Measurements from ENCODE around the gene PROSER3.
"Not testable (repeated sequence)": the region's sequence is repeated elsewhere in the genome, so short reads cannot be mapped to it uniquely, and the experiment has no call there.

PROSER3 gene

DNA sequence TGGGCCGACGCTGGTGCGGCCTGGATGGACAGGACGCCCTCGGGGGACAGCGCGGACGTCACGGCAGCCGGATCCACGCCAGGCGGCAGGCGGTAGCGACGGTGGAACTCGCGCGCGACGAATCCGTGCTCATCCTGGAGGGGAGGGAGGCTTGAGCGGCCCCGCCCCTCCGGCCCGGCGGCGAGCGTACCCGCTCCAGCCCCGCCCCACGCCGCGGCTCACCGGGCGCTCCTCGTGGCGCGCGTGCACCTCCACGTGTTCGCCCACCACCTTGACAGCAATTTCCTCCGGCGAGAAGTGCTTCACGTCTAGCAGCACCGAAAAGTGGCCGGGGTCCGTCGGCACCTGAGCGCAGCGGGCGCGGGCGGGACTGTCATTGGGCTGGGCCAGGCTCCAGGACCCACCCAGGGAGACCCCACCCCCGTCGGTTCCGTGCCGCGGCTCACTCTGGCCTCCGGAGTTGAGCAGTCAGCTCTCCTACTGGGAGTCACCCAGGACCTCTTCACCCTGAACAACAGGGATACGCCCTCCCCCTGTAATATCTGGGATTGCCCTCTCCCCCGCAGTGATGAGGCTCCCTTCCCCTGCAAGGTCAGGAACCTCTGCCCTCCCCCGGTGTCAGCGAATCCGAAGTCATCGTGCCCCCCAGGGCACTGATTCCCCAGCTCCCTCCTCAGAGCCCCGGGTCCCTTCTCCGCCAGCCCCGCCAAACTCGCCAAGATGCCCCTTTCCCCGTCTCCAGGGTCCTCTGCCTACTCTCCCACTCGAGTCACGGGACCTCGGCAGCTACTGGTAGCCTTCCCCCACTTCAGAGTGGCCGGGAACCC is 2.2 kb upstream of the PROSER3 start:
- peak; percentile 86 for DNase-seq

DNA sequence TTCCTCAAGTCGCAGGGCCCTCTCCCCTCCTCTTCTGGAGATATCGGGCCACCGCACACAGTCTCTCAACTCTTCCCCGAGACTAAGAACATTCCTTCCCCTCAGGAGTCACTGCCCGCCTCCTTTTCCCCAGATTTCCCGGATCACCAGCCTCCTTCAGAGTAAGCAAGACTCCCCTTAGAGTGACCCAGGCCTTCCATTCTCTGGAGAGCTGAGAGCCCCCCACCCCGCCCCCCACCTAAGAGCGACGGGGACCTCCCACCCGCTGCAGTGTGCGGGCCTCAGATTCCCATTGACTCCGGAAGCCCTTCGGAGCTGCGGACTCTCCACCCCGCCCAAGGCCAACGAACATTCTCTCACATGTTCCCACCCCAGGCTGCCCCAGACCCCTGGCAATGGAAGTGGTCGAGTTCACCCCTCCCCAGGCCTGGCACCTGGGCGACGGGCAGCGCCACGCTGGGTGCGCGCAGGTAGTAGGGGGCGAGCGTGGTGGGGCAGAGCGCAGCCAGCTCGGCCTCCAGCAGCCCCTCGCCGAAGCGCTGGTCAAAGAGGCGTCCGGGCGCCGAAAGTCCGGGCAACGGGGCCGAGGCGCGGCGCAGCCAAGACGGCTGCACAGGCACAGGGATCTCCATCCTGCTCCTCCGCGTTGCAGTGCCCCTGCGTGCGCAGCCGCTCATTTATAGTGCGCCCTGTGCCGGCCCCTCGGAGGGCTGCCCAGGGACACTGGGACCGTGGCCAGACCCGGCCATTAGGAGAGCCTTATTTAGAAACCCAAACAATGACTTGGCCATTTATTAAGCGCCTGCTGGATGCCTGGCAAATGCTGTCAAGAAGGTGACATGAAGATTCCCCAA is 1.4 kb upstream of the PROSER3 start, which contains the start of gene HSPB6:
TSS of gene HSPB6 (minus strand) at position 653 of the 854 bp plus-strand sequence. CDS start at position 632, 21 bp downstream.
- DNase-seq = peak; percentile 82

DNA sequence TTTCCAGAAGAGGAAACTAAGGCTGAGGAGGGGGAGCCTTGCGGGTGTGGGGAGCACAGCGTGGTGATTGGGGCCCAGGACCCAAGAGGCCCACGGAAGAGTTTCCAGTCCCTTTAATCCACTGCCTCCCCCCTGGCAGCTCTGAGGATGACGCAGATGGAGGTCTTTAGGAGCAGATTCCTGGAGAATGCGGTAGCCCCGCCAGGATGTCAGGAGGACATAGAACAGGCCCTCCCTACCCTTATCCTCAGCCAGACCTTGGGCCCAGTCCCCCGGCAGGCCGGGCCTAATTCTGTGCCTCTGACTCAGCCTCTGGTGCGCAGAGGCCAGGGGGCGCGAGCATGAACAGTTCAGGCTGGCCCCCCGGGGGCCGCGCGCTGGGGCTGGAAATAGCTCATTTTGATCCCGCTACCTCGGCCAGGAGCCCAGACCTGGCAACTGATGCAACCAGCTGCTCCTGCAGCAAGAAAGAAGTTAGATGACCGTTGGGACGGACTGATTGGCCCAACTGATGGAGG is 686 bp upstream of the PROSER3 start:
- peak; percentile 96 for DNase-seq

DNA sequence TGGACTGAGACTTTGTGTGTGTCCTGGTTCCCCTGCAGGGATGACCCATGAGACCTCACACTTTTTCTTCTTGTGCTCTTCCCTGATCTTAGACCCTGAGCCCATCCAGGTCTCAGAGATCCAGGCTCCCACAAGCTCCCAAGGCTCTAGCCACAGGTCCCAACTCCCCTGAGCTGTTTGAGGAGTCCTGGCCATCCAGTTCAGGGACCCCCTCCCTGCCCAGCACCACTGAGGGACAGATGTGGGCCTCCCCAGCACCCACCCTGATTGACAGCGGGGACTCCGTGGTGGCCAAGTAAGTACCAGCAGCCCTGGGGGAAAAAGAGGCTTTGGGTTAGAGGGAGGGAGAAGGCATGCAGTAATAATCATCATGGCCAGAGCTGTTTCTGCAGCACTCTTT is 1.7 kb downstream of the PROSER3 start:
- DNase-seq = no peak

DNA sequence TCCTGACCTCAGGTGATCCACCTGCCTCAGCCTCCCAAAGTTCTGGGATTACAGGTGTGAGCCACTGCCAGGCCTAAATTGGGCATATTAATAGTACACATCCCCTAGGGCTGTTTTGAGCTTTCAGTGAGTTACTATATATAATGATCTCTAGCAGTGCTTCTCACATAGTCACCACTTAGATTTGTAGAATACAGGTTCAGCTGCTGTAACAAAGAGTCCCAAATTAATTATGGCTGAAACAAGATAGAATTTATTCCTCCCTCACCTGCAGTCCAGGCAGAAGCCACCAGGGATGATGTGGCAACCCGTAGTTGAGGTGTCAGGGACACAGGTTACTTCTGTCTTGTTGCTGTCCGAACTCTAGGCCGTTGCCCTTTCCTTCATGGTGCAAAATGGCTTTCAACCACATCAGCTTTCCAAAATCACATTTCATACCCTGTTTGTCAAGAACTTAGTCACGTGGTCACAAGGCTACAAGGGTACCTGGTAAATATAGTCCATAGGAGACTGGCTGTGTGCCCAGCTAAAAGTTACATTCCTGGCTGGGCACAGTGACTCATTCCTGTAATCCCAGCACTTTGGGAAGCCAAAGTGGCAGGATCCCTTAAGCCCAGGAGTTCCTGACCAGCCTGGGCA is 2.9 kb downstream of the PROSER3 start:
- DNase-seq = no peak

DNA sequence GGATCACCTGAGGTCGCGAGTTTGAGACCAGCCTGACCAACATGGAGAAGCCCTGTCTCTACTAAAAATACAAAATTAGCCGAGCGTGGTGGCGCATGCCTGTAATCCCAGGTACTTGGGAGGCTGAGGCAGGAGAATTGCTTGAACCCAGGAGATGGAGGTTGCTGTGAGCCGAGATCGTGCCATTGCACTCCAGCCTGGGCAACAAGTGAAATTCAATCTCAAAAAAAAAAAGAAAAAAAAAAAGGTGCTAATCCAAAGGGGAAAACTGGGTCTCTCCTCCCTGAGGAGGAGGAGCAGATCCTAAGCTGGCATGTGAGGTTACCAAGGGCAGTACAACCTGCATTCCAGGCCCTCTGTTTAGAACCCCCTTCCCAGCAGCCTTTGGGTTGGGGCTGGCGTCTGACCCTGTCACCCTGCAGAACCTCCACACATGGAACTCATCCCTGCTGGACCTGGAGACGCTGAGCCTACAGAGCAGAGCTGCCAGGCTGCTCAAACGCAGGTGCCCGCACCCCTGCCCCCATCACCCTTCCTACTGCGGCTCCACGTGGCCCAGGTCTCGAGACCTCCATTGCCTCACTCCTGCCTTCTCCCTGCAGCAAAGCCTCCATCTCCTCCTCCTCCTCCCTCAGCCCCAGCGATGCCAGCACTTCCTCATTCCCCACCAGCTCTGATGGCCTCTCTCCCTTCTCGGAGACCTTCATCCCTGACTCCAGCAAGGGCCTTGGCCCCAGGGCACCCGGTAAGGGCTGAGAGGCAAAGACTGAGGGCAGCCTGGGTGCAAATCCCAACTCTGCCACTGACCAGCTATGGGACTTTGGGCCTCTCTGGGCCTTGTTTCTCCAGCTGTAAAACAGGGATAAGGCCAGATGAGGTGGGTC is 6.7 kb downstream of the PROSER3 start:
- no peak for DNase-seq

DNA sequence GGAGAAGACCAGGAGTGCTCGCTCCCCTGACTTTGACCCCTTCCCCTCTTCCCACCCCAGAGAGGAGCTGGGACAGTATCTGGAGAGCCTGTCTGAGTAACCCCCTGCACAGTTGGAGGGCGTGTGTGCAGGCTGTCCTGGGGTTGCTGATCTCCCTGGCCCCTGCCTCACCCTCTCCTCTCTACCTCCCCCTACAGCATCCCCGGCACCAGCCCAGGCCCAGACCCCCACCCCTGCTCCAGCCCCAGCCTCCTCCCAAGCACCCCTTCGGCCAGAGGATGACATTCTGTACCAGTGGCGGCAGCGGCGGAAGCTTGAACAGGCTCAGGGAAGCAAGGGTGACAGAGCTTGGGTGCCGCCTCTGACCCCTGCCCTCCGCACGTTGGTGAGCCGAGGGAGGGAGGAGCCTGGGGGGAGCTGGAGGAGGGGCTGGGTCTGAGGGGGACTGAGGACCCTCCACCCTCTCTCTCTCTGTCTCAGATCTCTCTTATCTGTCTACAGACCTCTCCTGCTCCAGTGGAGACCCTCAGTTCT is 8.7 kb downstream of the PROSER3 start:
- DNase-seq = no peak

DNA sequence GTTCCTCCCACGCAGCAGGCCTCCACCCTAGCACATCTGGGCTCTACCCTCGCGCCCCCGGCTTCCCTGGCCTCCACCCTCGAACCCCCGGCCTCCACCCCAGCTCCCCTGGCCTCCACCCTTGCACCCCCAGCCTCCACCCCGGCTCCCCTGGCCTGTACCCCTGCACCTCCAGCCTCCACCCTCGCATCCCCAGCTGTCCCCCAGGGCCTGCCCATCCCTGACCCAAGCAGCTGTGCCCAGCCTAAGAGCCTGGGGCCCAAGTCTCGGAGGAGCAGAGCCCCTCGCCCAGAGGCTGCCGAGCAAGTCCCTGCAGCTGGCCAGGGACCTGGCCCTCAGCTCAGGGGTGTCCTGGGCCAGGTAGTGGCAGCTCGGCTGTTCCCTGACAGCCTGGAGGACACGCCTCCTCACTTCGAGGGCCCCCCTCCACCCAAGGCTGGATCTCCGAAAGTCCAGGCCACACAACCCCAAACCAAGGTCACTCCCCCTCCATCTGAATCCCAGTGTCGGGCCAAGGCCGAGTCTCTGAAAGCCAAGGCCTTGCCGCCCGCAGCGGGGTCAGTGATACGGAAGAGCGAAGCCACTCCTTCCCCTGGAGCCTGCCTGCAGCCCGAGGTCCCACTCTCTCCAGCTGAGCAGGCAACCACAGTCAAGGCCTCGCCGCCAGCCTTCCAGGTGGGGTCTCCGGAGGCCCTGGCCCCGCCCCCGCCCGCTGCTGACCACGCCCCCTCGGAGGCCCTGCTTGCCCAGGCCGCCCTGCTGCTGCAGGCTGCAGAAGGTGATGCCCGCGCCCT is 9.5 kb downstream of the PROSER3 start:
- no peak for DNase-seq

DNA sequence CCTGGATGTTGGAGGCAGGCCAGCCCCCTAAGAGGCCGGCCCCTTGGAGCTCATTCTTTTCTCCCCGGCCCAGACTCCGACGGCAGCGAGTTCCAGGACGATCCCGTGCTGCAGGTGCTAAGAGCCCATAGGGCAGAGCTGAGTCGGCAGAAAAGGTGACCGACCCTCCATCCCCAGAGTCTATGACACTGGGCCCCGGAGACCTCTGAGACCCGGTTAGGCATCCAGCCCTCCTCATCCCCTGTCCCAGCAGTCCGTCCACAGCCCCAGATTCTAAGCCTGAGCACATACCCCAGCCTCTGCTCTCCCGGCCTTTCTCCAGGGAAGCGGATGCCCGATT is 10.1 kb downstream of the PROSER3 start:
- DNase-seq = no peak

DNA sequence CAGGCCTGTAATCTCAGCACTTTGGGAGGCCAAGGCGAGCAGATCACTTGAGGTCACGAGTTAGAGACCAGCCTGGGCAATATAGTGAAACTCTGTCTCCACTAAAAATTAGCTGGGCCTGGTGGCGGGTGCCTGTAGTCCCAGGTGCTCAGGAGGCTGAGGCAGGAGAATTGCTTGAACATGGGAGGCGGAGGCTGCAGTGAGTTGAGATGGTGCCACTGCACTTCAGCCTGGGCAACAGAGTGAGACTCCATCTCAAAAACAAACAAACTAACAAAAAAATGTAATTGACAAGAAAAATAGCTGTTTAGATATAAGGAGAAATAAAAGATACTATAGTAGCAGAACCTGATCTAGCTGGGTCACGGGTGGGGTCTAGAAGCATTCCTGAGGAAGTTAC is 14.4 kb downstream of the PROSER3 start:
- not testable (repeated sequence) for DNase-seq

DNA sequence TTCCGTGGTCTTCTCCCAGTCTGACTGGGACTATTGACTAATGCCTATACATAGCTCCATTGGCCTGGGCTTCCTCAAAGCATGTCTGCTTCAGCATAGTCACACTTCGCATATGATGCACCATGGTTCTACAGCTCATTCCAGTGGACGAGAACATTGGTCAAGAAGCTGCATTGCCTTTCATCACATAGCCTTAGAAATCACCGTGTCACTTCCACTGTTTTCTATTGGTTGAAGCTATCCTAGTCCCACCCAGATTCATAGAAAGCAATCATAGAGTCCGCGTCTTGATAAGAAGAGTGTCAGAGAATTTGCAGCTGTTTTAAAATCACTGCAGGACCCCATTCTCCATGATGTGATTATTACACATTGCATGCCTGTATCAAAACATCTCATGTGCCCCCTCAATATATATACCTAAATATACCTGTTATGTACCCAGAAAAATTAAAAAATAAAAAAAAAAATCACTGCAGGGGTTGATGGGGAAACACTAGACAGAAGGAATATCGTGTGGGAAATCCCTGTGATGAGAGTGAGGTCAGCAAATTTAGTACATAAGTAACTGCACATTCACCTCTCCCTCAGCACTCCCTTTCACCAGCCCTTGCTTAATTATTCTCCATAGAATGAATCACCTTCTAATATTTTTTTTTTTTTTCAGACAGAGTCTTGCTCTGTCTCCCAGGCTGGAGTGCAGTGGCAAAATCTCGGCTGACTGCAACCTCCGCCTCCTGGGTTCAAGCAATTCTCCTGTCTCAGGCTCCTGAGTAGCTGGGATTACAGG is 15.2 kb downstream of the PROSER3 start:
- DNase-seq = no peak

DNA sequence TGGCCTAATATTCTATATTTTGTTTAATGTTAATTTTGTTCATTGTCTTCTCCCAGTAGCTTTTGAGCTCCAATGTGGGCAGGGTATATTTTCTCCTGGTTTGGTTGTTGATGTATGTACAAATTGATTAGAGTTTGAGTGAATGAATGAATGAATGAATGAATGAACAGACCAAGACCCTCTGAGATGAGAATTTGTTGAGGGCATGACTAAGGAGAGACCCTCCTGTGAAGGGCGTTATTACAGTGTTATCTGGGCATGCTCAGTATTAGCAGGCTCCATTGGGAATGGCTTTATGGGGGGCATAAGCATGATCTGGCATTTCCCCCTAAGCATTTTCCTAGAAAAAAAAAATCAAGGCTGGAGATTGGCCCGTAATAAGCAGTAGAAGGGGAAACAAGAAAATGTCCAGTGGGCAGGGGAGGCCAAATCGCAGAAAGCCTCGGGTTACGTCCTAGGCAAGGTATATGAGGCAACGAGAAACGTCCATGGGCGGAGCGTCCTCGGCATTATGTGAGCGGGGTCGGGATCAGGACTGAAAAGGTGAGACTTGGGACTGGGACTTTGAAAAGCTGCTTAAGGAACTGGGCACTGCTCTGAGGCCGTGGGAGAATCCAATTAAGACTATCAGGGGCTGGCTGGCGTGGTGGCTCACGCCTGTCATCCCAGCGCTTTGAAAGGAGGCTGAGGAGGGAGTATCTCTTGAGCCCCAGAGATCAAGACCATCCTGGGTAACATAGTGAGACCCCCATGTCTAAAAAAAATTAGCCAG is 16.5 kb downstream of the PROSER3 start:
- DNase-seq = no peak

DNA sequence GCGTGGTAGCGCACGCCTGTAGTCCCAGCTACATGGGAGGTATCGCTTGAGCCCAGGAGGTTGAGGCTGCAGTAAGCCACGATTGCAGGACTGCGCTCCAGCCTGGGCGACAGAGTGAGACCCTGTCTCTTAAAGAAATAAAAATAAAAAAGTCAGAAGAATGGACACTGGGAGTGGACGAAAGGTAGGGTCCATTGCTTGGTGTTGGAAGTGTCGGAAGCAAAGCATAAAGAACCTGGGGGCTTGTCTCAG is 17.0 kb downstream of the PROSER3 start:
- no peak for DNase-seq

DNA sequence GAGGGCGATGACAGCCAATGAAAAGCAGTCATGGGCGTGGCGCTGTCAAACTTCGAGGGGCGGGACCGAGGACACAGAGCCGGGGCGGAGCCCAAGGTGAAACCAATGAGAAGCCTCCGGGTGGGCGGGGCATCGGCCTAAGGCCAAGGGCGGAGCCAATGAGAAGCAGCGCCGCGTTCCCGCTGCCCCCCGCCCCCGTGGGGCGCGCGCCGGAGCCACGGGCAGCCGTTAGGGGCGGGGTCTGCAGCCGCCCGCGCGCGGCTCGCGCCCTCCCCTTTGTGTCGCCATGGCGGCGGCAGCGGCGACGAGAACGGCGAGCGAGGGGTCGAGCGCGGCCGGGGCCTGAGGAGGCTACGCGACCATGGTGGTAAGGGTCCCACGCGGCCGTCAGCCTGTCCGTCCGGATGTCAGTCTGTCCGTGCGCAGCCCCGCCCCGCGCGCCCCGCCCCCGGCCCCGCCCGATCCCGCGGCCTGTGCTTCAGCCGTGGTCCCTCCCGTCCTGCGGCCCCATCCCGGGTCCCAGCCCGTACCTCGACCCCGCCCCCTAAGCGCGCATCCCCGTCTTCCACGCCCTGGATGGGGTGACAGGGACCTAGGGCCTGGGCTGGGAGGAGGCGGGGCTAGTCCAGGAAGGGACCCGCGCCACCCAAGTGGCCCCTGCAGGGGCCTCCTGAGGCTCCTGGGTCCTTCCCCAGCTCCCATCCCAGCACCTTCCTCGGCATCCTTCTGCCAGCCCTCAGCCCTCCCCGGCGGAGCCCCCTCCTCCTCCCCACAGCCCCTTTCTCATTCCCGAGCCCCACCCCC is 17.5 kb downstream of the PROSER3 start, which contains the start of gene ARHGAP33:
TSS of gene ARHGAP33 (plus strand) at position 267 of the 804 bp plus-strand sequence. CDS start at position 362, 95 bp downstream.
- peak; percentile 99 for DNase-seq

DNA sequence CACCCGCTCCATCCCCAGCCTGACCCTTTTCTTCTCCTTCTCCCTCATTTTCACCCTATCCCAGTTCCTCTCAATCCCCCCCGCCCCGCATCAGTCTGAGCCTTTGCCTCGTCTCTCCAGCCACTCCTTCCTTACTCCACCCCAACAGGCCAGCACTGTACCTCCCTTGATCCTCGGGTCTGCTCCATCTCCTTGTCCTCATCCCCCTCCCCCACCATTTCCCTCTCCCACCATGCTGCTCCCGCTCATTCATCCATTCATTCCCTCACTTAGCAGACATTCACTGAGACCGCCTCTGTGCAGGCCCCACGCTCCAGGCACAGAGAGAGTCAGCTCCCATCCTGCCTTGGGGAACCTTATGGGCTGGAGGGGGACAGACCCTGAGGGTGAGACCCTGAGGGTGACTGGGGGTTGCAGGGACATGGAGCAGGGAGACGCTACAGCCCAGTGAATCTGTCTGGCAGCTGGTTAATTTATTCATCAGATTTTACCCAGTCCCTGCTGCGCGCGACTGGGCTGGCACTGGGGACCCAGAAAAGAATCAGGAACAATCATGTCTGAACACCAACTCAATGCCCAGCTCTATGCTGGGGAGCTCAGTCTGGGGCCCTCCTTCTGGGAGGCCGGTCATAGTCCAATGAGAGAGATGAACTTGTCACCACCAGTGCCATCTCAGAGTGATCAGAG is 18.3 kb downstream of the PROSER3 start:
- no peak for DNase-seq

DNA sequence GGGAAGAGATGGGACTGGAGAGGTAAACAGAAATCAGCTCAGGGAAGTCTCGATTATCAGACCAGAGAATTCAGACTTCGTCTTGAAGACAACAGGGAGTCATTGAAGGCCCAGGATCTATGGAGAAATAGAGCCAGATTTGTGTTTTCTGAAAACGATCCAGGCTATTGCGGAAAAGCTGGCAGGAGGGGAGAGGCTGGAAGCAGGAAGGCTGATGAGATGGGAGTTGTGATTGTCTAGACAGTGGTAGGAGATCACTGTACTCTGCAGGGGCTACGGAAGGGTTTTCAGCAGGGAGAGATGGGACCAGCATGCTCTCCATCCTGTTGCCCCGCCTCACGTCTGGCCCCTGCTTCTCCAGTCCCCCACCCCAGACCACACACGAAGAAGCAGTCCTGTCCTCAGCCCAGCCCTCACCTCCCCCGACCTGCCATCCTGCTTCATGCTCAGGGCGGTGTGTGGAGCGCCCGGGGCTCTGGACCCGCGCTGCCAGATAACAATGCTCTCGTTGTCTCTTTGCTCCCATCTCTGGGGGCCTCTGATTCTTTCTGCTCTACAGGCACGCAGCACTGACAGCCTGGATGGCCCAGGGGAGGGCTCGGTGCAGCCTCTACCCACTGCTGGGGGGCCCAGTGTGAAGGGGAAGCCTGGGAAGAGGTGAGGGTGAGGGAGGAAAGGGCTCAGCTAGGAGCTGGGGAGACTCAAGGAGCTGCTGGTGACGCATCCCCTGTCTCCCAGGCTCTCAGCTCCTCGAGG is 19.3 kb downstream of the PROSER3 start:
- no peak for DNase-seq

DNA sequence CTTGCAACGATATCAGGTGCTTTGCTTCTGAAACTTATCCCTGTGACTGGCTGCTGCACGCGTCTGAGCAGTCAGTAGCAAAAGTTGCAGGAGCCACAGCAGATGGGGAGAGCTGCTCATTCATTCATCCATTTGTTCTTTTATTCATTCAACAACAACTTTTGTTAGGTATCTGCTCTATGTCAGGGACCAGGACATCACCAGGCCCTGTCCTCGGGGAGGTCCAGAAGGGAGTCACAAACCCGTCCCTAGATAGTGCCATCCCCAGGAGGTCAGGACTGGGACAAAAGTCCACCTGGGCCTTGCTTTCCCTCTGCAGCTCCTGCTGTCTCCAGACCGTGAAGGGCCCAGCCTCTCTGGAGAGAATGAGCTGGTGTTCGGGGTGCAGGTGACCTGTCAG is 20.0 kb downstream of the PROSER3 start:
- DNase-seq = no peak
